Measurements from ENCODE around the gene CYTH4.

CYTH4 gene

DNA sequence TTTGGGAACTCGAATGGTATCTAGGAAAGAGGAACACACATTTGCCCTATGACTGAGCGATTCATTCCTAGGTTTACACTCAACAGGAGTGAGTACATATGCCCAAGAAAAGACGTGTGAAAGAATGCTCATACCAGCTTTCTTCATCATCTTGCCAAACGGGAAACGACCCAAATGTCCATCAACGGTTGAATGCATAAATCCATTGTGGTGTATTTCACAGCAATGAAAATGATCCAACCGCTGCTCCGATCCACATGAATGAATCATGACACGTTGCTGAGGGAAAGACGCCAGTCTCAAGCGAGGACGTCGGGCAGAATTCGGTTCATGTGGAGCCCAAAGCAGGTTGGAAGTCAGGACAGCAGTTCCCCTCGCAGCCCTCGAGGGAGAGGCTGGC is 71.5 kb downstream of the CYTH4 start:
- no peak for DNase-seq

DNA sequence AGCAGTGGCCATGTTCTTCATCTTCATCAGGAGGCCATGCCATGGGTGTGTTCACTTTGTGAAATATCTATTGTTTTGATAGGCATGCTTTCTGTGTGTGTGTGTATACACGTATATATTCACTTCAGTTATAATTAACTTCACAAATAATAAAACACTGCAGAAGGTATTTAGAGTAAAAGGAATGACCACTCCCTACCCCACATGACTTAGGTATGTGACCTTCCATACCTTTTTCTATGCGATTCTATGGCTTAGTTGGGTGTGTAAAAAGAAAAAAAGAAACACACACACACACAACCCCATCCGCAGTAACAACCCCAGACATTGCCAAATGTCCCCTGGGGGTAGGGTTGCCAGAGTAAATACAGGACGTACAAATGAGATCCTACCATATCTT is 72.0 kb downstream of the CYTH4 start:
- DNase-seq: no peak

DNA sequence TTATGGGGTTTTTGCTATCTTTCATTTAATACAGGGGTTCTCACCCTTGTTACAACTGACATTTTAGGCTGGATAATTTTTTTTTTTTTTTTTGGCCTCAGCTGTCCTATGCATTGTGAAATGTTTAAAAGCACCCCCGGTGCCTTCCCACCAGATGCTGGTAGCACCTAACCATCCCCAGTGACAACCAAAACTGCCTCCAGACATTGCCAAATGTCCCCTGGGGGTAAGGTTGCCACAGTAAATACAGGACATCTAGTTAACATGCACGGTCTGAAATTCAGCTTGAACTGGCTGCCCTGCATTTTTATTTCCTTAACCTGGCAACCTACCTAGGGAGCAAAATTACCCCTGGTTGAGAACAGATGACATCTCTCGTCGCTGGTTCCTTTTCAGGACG is 72.4 kb downstream of the CYTH4 start:
- DNase-seq: no peak

DNA sequence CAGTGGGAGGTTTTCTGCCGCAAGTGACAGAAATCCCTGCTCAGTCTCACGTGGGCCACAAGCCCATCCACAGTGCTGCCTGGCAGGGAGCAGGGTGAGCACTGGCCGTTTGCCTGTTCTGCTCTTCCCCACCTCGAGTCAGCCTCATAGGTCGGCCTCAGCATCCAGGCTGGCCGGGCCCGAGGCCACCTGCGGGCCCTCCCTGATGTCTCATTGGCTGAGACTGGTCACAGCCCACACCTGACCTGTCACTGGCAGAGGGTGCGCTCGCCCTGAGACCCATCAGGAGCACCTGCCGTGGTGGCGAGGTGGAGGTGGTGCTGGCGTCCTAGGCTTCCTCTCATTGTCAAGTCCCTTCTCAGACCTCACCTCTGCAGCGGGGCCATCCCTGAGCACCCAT is 72.9 kb downstream of the CYTH4 start:
- no peak for DNase-seq

DNA sequence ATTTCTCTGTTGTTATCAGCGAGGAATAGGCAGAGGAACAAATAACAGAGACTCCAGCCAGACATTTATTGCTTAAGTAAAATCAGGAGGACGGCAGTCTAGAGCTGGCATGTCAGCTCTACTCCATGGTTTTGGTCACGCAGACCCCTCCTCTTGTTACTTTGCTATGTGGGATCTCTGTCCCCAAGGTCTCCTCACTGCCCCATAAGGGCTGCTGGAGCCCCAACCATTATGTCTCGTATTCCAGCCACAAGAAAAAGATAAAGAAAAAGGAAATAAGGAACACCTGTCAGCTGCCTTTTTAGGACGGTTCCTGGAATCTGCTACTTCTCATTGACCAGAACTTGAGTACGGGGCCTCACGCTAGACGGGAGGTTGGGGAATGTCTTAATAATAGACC is 74.6 kb downstream of the CYTH4 start:
- DNase-seq: no peak

DNA sequence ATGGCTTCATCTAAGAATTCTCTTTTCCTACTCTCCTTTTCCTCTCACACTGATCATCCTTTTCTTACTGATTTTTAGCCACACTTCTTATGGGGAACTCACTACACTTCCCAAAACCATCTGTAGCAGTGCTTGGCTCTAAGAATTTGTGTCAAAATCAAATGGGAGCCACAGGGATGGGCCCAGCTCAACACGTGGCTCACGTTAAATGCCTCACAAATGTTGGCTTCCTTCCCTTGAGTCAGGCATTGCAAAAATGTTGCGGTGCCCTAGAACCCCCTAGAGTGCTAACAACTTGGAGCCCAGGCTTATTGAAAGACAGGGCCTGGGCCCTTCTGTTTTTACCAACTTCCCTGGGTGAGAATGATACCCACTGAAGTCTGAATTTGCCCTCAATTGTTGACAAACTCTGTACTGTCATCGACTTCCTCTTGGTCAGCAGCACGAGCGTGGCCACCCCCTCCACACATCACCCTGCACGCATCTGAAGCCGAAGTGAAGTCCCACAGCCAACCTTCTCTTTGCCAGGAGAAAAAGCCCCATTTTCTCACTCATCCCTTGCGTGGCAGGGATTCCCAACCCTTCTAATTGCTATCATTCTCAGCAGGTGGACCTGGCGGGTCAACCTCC is 75.3 kb downstream of the CYTH4 start:
- DNase-seq: no peak

DNA sequence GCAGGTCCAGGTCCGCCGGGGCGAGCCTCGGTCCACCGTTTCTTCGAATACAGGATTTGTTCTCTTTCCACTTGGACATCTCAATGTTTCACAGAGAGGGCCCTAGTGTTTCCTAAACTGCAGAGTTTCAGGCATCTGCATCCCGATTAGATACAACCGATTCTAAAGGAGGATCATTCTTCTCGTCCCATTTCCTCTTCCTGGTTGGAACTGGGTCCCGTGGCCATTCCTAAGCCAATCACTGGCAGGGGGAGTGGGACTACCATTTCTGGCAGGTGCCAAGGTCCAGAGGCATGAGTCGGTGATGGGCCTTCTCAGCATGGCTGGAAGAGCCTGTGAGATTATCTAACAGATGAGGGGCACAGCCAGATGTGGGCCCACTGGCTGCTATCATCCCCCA is 76.1 kb downstream of the CYTH4 start:
- DNase-seq: no peak

DNA sequence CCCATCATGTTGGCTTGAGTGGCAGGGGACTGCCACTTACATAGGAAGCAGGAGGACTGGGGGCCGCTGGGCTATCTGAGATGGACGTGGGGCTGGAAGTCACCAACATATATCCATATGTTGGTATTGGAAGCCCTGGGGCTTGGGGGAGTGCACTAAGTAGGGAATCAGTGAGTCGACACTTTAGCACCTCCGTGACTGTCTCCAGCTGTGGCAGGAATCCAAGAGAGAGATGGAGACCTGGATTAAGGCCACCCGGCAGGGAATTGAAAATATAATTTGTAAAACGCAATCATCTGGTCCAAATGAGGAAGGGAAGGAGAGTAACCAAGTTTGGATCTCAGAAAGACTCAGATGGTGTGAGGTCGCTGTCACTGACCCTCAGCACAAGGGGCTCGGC is 76.6 kb downstream of the CYTH4 start:
- DNase-seq: no peak

DNA sequence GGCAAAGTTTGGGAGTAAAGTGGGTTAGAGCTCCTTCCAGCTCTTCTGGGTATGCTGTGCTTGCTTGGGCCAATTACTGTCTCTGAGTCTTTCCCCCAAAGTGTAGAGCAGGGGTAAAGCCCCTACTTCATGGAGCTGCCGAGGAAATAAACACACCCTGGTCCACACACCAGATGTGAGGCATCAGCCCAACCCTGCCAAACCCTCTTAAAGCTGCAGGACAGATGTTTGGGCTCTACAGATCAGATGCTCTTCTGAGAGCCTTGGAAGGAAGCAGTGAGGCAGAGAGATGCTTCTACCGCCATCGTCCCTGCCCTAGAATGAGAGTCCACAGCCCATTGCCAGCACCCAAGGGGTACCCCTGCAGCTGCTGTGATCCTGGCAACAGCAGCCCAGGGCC is 80.3 kb downstream of the CYTH4 start:
- DNase-seq: no peak

DNA sequence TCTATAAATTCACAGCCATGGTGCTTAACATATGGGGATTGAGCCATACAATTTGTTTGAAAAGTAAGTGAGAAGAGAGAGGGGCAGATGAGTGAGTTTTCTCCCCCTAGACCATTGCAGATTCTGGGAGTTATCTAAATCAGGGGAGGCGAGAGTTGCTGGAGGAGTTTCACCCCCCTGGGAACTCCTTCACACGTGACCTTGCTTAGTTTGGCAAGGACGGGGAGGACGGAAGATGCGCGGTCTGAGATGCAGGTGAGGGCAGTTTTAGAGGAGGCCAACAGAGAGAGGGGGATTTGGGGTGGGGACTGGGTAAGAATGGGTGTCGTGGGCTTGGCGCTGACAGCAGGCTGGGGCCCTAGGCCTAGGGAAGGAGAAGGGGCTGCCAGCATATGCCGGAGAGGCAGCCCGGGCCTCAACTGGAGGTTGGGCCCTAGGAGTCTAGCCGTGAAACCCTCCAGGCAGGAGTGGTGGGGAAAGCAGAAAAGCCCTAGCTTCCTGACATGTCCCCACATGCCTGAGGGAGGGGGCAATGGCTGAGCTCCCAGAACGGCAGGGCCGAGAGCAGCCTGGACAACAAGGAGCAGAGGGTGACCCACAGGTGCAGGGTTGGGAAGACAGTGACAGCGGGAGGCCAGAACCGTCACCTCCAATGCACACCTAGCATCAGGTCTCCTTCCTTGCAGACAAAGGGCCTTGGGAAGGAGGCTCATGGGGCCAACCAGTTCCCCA is 81.1 kb downstream of the CYTH4 start:
- no peak for DNase-seq

Measured in NCI-H1417 treated with DMSO at 0.1 percent for 48 hours (cell line).